Measurements from ENCODE around the gene TTLL4.

- no peak for TF ChIP-seq CTCF (IDR thresholded peaks at IDR 0.05; ENCODE audit: insufficient read depth, low read length)
- TF ChIP-seq POLR2AphosphoS5 (IDR thresholded peaks at IDR 0.05; ENCODE audit: low read depth) = no peak
Observed at GRCh38 chr2:218718058-218718457, 7.4 kb downstream of the TTLL4 start.
